HCT116 (cell line): Measurements from ENCODE around the gene PRSS35.
A peak's percentile ranks its signal among the peaks of the same experiment; 100 is the strongest.

Source experiments
- EZH2phosphoT487 ChIP-seq: fragments of 200-600 bp; IDR thresholded peaks from 2 replicates; pipeline ENCODE4 v1.6.1; 2018; ENCODE audit warnings: antibody characterized with exemption, borderline replicate concordance
- JUND ChIP-seq: IDR thresholded peaks from 2 replicates; pipeline ENCODE4 v1.6.1; 2012
- POLR2A ChIP-seq: IDR thresholded peaks from 2 replicates; pipeline ENCODE4 v1.7.0; 2011; ENCODE audit warnings: borderline replicate concordance; ENCODE audit not compliant: insufficient read depth, insufficient read length; ENCODE audit errors: extremely low read depth
- TF ChIP-seq, protein P1 (sequence below), 3 experiments: fragments of 200-600 bp in 1 of 3; sonication (generic) in 1 of 3; IDR thresholded peaks in 2 of 3; conservative IDR thresholded peaks in 1 of 3; 2 replicates each; pipeline ENCODE4 v1.5.1; 2012 to 2017; ENCODE audit warnings: low read depth in 2 of 3, low read length in 2 of 3, antibody characterized with exemption in 1 of 3, borderline replicate concordance in 1 of 3, control low read depth in 1 of 3, mild to moderate bottlenecking in 1 of 3, mixed read lengths in 1 of 3, mixed run types in 1 of 3, moderate library complexity in 1 of 3; ENCODE audit not compliant: insufficient read depth in 1 of 3

DNA sequence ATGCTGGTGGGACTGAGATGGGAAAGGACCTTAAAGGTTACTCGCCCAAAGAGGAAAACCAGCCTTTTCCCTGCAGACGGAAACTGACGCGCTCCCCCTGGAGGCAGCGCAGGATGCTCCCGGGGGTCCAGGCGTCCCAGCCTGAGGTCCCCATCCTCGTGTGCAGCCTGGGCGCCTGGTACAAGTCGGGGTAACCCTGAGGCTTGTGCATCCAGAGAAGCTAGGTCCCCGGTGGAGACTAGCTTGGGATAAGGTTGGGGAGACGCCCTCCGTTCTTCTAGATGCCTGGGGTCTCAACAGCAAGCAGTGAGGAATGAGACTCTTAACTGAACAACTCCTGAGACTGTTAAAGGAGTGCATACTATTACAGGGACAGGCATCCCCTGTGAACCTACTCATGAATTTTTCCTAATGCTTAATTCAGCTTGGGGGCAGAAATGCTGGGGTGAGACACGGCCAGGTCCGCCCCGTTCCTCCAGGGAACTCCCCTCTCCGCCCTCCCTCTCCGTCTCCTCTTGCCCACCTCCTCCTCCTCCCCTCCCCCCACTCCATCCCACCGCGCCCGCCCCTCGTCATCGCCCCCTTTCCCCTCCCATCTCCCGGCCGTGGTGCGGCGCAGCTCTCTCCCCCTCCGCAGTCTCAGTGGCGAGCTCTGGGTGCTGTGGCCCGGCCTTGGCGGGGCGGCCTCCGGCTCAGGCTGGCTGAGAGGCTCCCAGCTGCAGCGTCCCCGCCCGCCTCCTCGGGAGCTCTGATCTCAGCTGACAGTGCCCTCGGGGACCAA, at the start of gene PRSS35:
- no peak for TF ChIP-seq JUND
- TF ChIP-seq POLR2A = no peak
- TF ChIP-seq, protein P1, sequence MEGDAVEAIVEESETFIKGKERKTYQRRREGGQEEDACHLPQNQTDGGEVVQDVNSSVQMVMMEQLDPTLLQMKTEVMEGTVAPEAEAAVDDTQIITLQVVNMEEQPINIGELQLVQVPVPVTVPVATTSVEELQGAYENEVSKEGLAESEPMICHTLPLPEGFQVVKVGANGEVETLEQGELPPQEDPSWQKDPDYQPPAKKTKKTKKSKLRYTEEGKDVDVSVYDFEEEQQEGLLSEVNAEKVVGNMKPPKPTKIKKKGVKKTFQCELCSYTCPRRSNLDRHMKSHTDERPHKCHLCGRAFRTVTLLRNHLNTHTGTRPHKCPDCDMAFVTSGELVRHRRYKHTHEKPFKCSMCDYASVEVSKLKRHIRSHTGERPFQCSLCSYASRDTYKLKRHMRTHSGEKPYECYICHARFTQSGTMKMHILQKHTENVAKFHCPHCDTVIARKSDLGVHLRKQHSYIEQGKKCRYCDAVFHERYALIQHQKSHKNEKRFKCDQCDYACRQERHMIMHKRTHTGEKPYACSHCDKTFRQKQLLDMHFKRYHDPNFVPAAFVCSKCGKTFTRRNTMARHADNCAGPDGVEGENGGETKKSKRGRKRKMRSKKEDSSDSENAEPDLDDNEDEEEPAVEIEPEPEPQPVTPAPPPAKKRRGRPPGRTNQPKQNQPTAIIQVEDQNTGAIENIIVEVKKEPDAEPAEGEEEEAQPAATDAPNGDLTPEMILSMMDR (IDR thresholded peaks at IDR 0.05 in 2 of 3, conservative IDR thresholded peaks at IDR 0.05 in 1 of 3; ENCODE audit: borderline replicate concordance in 1 of 3, insufficient read depth in 1 of 3, low read depth in 2 of 3, low read length in 2 of 3) = peak; percentile 79 to 91 (median 85)
- TF ChIP-seq EZH2phosphoT487 = no peak
